Mesenchymal stem cell (in vitro differentiated cells and primary cell): Measurements from ENCODE around the gene TRAPPC6A.

Experiments
- DNase-seq: peaks from one replicate; pipeline ENCODE4 v3.0.0-alpha.2; 2013
- H2AFZ ChIP-seq: one replicate; pipeline ENCODE4 v1.6.1; 2013; ENCODE audit warnings: low read depth, mild to moderate bottlenecking, control low read depth, inconsistent platforms, low read length, moderate library complexity
- H2AK5ac ChIP-seq: 2 replicates; pipeline ENCODE4 v1.6.1; 2013; ENCODE audit warnings: low read length, moderate library complexity, mild to moderate bottlenecking, inconsistent platforms; ENCODE audit not compliant: severe bottlenecking
- H2BK120ac ChIP-seq: one replicate; pipeline ENCODE4 v1.6.1; 2013; ENCODE audit warnings: low read depth, mild to moderate bottlenecking, inconsistent platforms, low read length, moderate library complexity
- H2BK12ac ChIP-seq, 2 experiments: one replicate each; pipeline ENCODE4 v1.6.1; 2013; ENCODE audit warnings: inconsistent platforms in 2 of 2, low read length in 2 of 2, mild to moderate bottlenecking in 2 of 2, moderate library complexity in 2 of 2, control low read depth in 1 of 2
- H2BK15ac ChIP-seq: one replicate; pipeline ENCODE4 v1.6.1; 2013; ENCODE audit warnings: mild to moderate bottlenecking, low read depth, inconsistent platforms; ENCODE audit not compliant: poor library complexity, severe bottlenecking
- H2BK5ac ChIP-seq: 2 replicates; pipeline ENCODE4 v1.6.1; 2013; ENCODE audit warnings: low read depth, mild to moderate bottlenecking, low read length, control low read depth, inconsistent platforms; ENCODE audit not compliant: poor library complexity, severe bottlenecking
- H3K14ac ChIP-seq, 2 experiments: one replicate each; pipeline ENCODE4 v1.6.1; 2013; ENCODE audit warnings: inconsistent platforms in 2 of 2, low read length in 2 of 2, control low read depth in 1 of 2, mild to moderate bottlenecking in 1 of 2, moderate library complexity in 1 of 2
- H3K18ac ChIP-seq, 2 experiments: one replicate each; pipeline ENCODE4 v1.6.1; 2013; ENCODE audit warnings: inconsistent platforms in 2 of 2, low read length in 2 of 2, control low read depth in 1 of 2, low read depth in 1 of 2, mild to moderate bottlenecking in 1 of 2
- H3K23ac ChIP-seq, 2 experiments: one replicate each; pipeline ENCODE4 v1.6.1; 2013; ENCODE audit warnings: inconsistent platforms in 2 of 2, low read length in 2 of 2, mild to moderate bottlenecking in 2 of 2, moderate library complexity in 2 of 2, control low read depth in 1 of 2
- H3K27ac ChIP-seq: 2 replicates; pipeline ENCODE4 v1.5.1; 2013; ENCODE audit warnings: mild to moderate bottlenecking, moderate library complexity, low read length, control low read depth, inconsistent platforms; ENCODE audit not compliant: poor library complexity, severe bottlenecking
- H3K27me3 ChIP-seq, 2 experiments: 2 replicates each; pipeline versions ENCODE4 v1.6.1 to v1.7.0; 2013; ENCODE audit warnings: low read length in 2 of 2, mild to moderate bottlenecking in 2 of 2, moderate library complexity in 2 of 2, control low read depth in 1 of 2, inconsistent platforms in 1 of 2; ENCODE audit not compliant: control insufficient read depth in 1 of 2, insufficient read depth in 1 of 2
- H3K36me3 ChIP-seq, 2 experiments: 2 replicates each; pipeline versions ENCODE4 v1.6.1 to v1.7.0; 2013; ENCODE audit warnings: low read length in 2 of 2, control low read depth in 1 of 2, inconsistent platforms in 1 of 2, low read depth in 1 of 2, mild to moderate bottlenecking in 1 of 2; ENCODE audit not compliant: insufficient read depth in 2 of 2, control insufficient read depth in 1 of 2
- H3K4ac ChIP-seq, 2 experiments: one replicate each; pipeline ENCODE4 v1.6.1; 2013; ENCODE audit warnings: inconsistent platforms in 2 of 2, low read length in 2 of 2, mild to moderate bottlenecking in 2 of 2, moderate library complexity in 2 of 2, control low read depth in 1 of 2, low read depth in 1 of 2
- H3K4me1 ChIP-seq: 2 replicates; pipeline ENCODE4 v1.6.1; 2013; ENCODE audit warnings: low read depth, low read length, control low read depth; ENCODE audit not compliant: control insufficient read depth, insufficient read depth
- H3K4me2 ChIP-seq: 2 replicates; pipeline ENCODE4 v1.6.1; 2013; ENCODE audit warnings: low read length, mild to moderate bottlenecking, inconsistent platforms; ENCODE audit not compliant: poor library complexity, severe bottlenecking
- H3K4me3 ChIP-seq, 2 experiments: 2 replicates each; pipeline versions ENCODE4 v1.5.1 to v1.7.0; 2013; ENCODE audit warnings: low read length in 2 of 2, mild to moderate bottlenecking in 2 of 2, control low read depth in 1 of 2, low read depth in 1 of 2; ENCODE audit not compliant: insufficient read depth in 1 of 2
- H3K79me1 ChIP-seq: replicated peaks from 2 replicates; pipeline ENCODE4 v1.6.1; 2013; ENCODE audit warnings: mild to moderate bottlenecking, control low read depth, low read length, inconsistent platforms; ENCODE audit not compliant: poor library complexity, severe bottlenecking
- H3K9ac ChIP-seq: 2 replicates; pipeline ENCODE4 v1.7.0; 2013; ENCODE audit warnings: mild to moderate bottlenecking, low read length, moderate library complexity
- H3K9me3 ChIP-seq: 2 replicates; pipeline ENCODE4 v1.7.0; 2013; ENCODE audit warnings: mild to moderate bottlenecking, low read length; ENCODE audit not compliant: control insufficient read depth
- H4K8ac ChIP-seq: one replicate; pipeline ENCODE4 v1.6.1; 2013; ENCODE audit warnings: inconsistent platforms, mild to moderate bottlenecking, low read length, moderate library complexity
- H4K91ac ChIP-seq: one replicate; pipeline ENCODE4 v1.6.1; 2013; ENCODE audit warnings: mild to moderate bottlenecking, low read length, inconsistent platforms
- WGBS: methylation state at CpG from one replicate; pipeline ENCODE4 v1.1.7; 2013; ENCODE audit warnings: mixed read lengths; 5-methylcytosine and 5-hydroxymethylcytosine counted together

Gene TRAPPC6A

GRCh38 chr19:45171211-45171623 lies 6.8 kb downstream of the TRAPPC6A start:
- H3K18ac ChIP-seq: no peak overlapping the region
- H2AK5ac ChIP-seq: no peak overlapping the region
- 55% methylated on average over 5 of the region's 7 CpGs for WGBS
- H3K27ac ChIP-seq: no peak overlapping the region
- H3K4me1 ChIP-seq: peaks cover 16% of the 10 kb centered on the region
- H4K8ac ChIP-seq: no peak overlapping the region
- peaks cover 12% of the 10 kb centered on the region for H3K79me1 ChIP-seq
- no peak overlapping the region for H3K14ac ChIP-seq
- no peak overlapping the region for H4K91ac ChIP-seq
- DNase-seq: no peak
- H2BK15ac ChIP-seq: no peak overlapping the region
- H3K9ac ChIP-seq: no peak overlapping the region
- no peaks in the 10 kb centered on the region for H3K27me3 ChIP-seq
- no peak overlapping the region for H2BK120ac ChIP-seq
- H2BK12ac ChIP-seq: no peak overlapping the region
- H3K23ac ChIP-seq: no peak overlapping the region
- H3K4me2 ChIP-seq: no peak overlapping the region
- no peak overlapping the region for H2BK5ac ChIP-seq
- H2AFZ ChIP-seq: no peak overlapping the region
- no peaks in the 10 kb centered on the region for H3K9me3 ChIP-seq
- H3K4me3 ChIP-seq: no peak overlapping the region
- H3K4ac ChIP-seq: no peak overlapping the region
- peaks cover 0 to 7% of the 10 kb centered on the region in 2 experiments for H3K36me3 ChIP-seq

DNA sequence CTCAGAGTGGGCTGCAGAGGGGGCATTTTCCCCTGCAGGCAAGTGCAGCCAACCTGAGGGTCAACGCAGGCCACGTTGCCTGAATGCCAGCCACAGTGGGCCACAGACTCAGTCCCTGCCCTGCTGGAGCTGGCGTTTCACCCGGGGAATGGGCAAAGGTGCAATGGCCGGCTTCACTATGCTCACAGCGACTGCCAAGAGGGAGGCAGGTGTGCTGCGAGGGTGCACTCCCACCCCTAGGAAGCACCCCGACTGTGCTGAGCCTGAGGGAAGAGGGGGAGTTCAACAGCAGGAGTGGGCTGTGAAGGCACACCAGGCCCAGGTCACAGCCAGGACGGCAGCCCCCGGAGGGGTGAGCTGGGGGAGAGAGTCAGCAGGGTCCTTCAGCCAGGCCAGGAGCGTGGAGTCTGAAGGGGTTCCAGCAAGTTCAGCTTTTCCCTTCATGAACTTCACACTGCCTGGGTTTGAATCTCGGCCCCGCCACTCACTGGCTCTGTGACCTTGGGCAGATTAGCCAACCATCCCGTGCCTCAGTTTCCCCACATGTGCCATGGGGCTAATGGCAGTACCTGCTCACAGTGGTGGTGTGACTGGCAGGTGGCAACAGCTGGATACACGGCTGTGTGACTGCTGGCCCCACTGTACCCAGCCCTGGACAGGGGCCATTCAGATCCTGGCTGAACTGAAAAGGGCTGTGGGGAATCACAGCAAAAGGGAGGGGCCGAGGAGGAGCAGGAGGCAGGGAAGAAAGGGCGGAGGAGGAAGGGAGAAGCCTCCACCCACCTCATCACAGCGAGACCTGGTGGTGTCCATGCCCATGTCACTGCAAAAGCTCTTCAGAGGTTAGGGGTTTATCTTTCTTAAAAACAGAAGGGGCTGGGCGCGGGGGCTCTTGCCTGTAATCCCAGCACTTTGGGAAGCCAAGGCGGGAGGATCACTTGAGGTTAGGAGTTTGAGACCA lies 7.6 kb downstream of the TRAPPC6A start:
- no peak overlapping the region for H3K4me2 ChIP-seq
- H3K23ac ChIP-seq: peak overlapping the region in 1 of 2 experiments; percentile 14
- H2BK5ac ChIP-seq: no peak overlapping the region
- no peak overlapping the region for H3K4ac ChIP-seq
- H3K18ac ChIP-seq: no peak overlapping the region
- H3K4me1 ChIP-seq: peaks cover 16% of the 10 kb centered on the region
- no peak overlapping the region for H4K91ac ChIP-seq
- no peak overlapping the region for H3K27ac ChIP-seq
- no peak overlapping the region for H2AK5ac ChIP-seq
- no peak overlapping the region for H2BK15ac ChIP-seq
- H3K36me3 ChIP-seq: peaks cover 0 to 7% of the 10 kb centered on the region in 2 experiments
- H3K9ac ChIP-seq: no peak overlapping the region
- H2BK120ac ChIP-seq: no peak overlapping the region
- no peaks in the 10 kb centered on the region for H3K9me3 ChIP-seq
- H3K79me1 ChIP-seq: peaks cover 11% of the 10 kb centered on the region
- no peak overlapping the region for H3K4me3 ChIP-seq
- no peak overlapping the region for H2BK12ac ChIP-seq
- 82% methylated on average over 20 of the region's 21 CpGs for WGBS
- DNase-seq: no peak
- no peak overlapping the region for H4K8ac ChIP-seq
- no peak overlapping the region for H2AFZ ChIP-seq
- no peak overlapping the region for H3K14ac ChIP-seq
- H3K27me3 ChIP-seq: no peaks in the 10 kb centered on the region

DNA sequence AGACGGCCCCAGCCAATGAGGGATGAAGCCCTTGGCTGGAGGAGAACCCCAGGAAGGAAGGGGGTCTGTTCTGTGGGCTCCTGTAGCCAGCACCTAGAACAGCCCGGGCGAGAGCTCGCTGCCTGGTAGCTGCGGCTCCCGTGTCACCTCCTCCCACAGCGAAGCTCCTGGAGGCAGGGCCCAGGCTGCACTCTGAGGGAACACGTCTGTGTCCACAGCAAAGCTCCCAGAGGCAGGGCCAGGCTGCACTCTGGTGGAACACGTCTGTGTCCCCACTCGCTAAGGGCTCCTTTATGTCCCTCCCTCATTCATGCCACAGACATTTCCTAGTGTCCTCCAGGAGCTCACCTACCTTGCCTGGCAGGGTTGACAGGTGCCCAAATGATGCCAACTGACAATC lies 8.4 kb downstream of the TRAPPC6A start:
- Histone ChIP-seq H4K8ac (no peak overlapping the region), H3K9me3 (no peaks in the 10 kb centered on the region), H3K23ac (no peak overlapping the region), H3K4me1 (peaks cover 20% of the 10 kb centered on the region), H2BK12ac (no peak overlapping the region), H3K27me3 (no peaks in the 10 kb centered on the region), H2AK5ac (no peak overlapping the region), H2BK5ac (no peak overlapping the region), H3K4ac (no peak overlapping the region), H3K9ac (no peak overlapping the region), H2BK120ac (no peak overlapping the region), H3K14ac (no peak overlapping the region), H3K79me1 (peaks cover 10% of the 10 kb centered on the region), H3K18ac (no peak overlapping the region), H3K4me3 (no peak overlapping the region), H3K27ac (no peak overlapping the region), H2BK15ac (no peak overlapping the region), H3K36me3 (peaks cover 0 to 7% of the 10 kb centered on the region in 2 experiments), H3K4me2 (no peak overlapping the region), H4K91ac (no peak overlapping the region), H2AFZ (no peak overlapping the region)
- no peak for DNase-seq
- WGBS: 88% methylated on average over 10 of the region's 10 CpGs

- H3K4me2 ChIP-seq: no peak overlapping the region
- H3K14ac ChIP-seq: no peak overlapping the region
- H3K4me3 ChIP-seq: no peak overlapping the region
- H3K36me3 ChIP-seq: peaks cover 0 to 7% of the 10 kb centered on the region in 2 experiments
- no peak overlapping the region for H2AFZ ChIP-seq
- H2BK5ac ChIP-seq: no peak overlapping the region
- no peak overlapping the region for H2BK120ac ChIP-seq
- H3K27ac ChIP-seq: no peak overlapping the region
- no peak overlapping the region for H3K23ac ChIP-seq
- H3K4me1 ChIP-seq: peaks cover 17% of the 10 kb centered on the region
- no peak overlapping the region for H3K9ac ChIP-seq
- WGBS: 94% methylated on average over 16 of the region's 16 CpGs
- peaks cover 10% of the 10 kb centered on the region for H3K79me1 ChIP-seq
- no peaks in the 10 kb centered on the region for H3K9me3 ChIP-seq
- H2AK5ac ChIP-seq: no peak overlapping the region
- H2BK12ac ChIP-seq: no peak overlapping the region
- H3K27me3 ChIP-seq: peaks cover under 1% of the 10 kb centered on the region in 2 experiments
- H4K8ac ChIP-seq: no peak overlapping the region
- DNase-seq: no peak
- H2BK15ac ChIP-seq: no peak overlapping the region
- H4K91ac ChIP-seq: no peak overlapping the region
- H3K4ac ChIP-seq: no peak overlapping the region
- H3K18ac ChIP-seq: no peak overlapping the region
These were observed 9.2 kb downstream of the TRAPPC6A start for GRCh38 chr19:45168767-45169351.
